Liver (tissue), 3 donors: ENCODE measurements around the gene BRD3OS.

Source experiments
- EGR1 ChIP-seq, 2 donors: IDR thresholded peaks; 2 replicates each; pipeline ENCODE4 v1.6.1; 2016 to 2018; ENCODE audit warnings: antibody characterized with exemption in 2 of 2, low read depth in 2 of 2
- GABPA ChIP-seq, 2 donors: IDR thresholded peaks in 1 of 2; conservative IDR thresholded peaks in 1 of 2; 2 replicates each; pipeline ENCODE4 v1.6.1; 2016; ENCODE audit warnings: antibody characterized with exemption in 2 of 2, mild to moderate bottlenecking in 1 of 2, moderate library complexity in 1 of 2
- HNF4A ChIP-seq, 2 donors: conservative IDR thresholded peaks; 2 replicates each; pipeline ENCODE4 v1.6.1; 2016; ENCODE audit warnings: antibody characterized with exemption in 2 of 2, mild to moderate bottlenecking in 2 of 2
- RAD21 ChIP-seq, 2 donors: IDR thresholded peaks; 2 replicates each; pipeline ENCODE4 v1.6.1; 2016; ENCODE audit warnings: antibody characterized with exemption in 2 of 2, mild to moderate bottlenecking in 2 of 2
- SP1 ChIP-seq: IDR thresholded peaks from 2 replicates; pipeline ENCODE4 v1.6.1; 2018; ENCODE audit warnings: antibody characterized with exemption, mild to moderate bottlenecking
- TAF1 ChIP-seq: conservative IDR thresholded peaks from 2 replicates; pipeline ENCODE4 v1.6.1; 2016; ENCODE audit warnings: antibody characterized with exemption, mild to moderate bottlenecking
- YY1 ChIP-seq: IDR thresholded peaks from 2 replicates; pipeline ENCODE4 v1.6.1; 2016; ENCODE audit warnings: antibody characterized with exemption, mild to moderate bottlenecking
- TF ChIP-seq, protein P1 (sequence below): fragments of 150-350 bp; IDR thresholded peaks from 2 replicates; pipeline ENCODE4 v1.5.1; 2017; ENCODE audit warnings: improper control_type of control experiment, low read depth, low read length; ENCODE audit not compliant: missing input control
- TF ChIP-seq, protein P2 (sequence below): IDR thresholded peaks from 2 replicates; pipeline ENCODE4 v1.6.1; 2016; ENCODE audit warnings: antibody characterized with exemption, mild to moderate bottlenecking
- TF ChIP-seq, protein P3 (sequence below): IDR thresholded peaks from 2 replicates; pipeline ENCODE4 v1.6.1; 2016; ENCODE audit warnings: antibody characterized with exemption
- donor health status: healthy.
- donor health status: healthy.

DNA sequence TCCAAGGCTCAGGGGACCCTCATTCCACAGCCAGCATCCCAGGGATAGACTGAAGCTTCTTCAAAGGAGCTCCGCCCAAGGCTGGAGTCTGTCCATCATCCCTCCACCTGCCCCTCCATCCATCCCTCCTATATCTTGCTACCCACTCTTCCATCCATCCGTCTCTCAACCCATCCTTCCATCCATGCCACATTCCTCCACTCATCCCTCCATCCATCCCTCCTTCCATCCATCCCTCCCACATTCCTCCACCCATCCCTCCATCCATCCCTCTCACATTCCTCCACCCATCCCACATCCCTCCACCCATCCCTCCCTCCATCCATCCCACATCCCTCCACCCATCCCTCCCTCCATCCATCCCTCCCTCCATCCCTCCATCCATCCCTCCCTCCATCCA is 27.7 kb upstream of the BRD3OS start:
- TF ChIP-seq, protein P1, sequence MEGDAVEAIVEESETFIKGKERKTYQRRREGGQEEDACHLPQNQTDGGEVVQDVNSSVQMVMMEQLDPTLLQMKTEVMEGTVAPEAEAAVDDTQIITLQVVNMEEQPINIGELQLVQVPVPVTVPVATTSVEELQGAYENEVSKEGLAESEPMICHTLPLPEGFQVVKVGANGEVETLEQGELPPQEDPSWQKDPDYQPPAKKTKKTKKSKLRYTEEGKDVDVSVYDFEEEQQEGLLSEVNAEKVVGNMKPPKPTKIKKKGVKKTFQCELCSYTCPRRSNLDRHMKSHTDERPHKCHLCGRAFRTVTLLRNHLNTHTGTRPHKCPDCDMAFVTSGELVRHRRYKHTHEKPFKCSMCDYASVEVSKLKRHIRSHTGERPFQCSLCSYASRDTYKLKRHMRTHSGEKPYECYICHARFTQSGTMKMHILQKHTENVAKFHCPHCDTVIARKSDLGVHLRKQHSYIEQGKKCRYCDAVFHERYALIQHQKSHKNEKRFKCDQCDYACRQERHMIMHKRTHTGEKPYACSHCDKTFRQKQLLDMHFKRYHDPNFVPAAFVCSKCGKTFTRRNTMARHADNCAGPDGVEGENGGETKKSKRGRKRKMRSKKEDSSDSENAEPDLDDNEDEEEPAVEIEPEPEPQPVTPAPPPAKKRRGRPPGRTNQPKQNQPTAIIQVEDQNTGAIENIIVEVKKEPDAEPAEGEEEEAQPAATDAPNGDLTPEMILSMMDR, result no peak
- TF ChIP-seq RAD21 (IDR thresholded peaks at IDR 0.05) (no peak), YY1 (no peak), TAF1 (no peak), SP1 (no peak), GABPA (IDR thresholded peaks at IDR 0.05 in 1 of 2, conservative IDR thresholded peaks at IDR 0.05 in 1 of 2) (no peak), HNF4A (conservative IDR thresholded peaks at IDR 0.05) (no peak), EGR1 (IDR thresholded peaks at IDR 0.05; ENCODE audit: low read depth in 2 of 2) (no peak)
- TF ChIP-seq, protein P2, sequence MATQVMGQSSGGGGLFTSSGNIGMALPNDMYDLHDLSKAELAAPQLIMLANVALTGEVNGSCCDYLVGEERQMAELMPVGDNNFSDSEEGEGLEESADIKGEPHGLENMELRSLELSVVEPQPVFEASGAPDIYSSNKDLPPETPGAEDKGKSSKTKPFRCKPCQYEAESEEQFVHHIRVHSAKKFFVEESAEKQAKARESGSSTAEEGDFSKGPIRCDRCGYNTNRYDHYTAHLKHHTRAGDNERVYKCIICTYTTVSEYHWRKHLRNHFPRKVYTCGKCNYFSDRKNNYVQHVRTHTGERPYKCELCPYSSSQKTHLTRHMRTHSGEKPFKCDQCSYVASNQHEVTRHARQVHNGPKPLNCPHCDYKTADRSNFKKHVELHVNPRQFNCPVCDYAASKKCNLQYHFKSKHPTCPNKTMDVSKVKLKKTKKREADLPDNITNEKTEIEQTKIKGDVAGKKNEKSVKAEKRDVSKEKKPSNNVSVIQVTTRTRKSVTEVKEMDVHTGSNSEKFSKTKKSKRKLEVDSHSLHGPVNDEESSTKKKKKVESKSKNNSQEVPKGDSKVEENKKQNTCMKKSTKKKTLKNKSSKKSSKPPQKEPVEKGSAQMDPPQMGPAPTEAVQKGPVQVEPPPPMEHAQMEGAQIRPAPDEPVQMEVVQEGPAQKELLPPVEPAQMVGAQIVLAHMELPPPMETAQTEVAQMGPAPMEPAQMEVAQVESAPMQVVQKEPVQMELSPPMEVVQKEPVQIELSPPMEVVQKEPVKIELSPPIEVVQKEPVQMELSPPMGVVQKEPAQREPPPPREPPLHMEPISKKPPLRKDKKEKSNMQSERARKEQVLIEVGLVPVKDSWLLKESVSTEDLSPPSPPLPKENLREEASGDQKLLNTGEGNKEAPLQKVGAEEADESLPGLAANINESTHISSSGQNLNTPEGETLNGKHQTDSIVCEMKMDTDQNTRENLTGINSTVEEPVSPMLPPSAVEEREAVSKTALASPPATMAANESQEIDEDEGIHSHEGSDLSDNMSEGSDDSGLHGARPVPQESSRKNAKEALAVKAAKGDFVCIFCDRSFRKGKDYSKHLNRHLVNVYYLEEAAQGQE, result no peak
- TF ChIP-seq, protein P3, sequence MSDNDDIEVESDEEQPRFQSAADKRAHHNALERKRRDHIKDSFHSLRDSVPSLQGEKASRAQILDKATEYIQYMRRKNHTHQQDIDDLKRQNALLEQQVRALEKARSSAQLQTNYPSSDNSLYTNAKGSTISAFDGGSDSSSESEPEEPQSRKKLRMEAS, result no peak
